ENCODE results near the gene CASP6.
"Not testable (repeated sequence)": the region's sequence is repeated elsewhere in the genome, so short reads cannot be mapped to it uniquely, and the experiment has no call there.

The CASP6 gene

DNA sequence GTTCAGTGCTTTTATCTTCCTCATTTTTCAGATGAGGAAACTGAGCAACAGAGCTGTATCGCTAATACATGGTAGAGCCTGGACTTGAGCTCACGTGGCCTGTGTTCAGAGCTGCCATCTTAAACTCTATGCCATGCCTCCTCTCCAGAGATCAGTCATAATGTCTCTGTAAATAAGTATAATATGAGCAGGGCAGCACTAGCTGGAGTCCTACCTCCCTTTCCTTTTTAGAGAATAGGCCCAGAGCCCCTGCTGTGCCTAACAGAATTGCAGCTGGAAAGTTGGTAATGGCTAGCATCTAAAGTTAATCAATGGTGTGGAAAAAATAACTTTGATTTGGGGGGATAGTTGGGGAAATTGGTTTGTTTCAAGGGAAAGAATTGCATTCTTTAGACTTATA lies 20.4 kb downstream of the CASP6 start:
- no peak overlapping the region for H2AK5ac ChIP-seq (ENCODE audit: low read length)
- no peak overlapping the region for H3K27ac ChIP-seq (ENCODE audit: low read depth, low read length)
- no CpG with 5 or more reads among the region's 2 CpGs for WGBS (ENCODE audit: extremely low coverage, insufficient coverage, insufficient read length)
- no peak overlapping the region for H3K4me2 ChIP-seq (ENCODE audit: low read length)
- no peak overlapping the region for H3K23ac ChIP-seq (ENCODE audit: low read length)
- H3K9me3 ChIP-seq (ENCODE audit: insufficient read depth, low read depth, low read length), result peaks cover 14% of the 10 kb centered on the region
- H3K36me3 ChIP-seq (ENCODE audit: control insufficient read depth in 1 of 2, insufficient read depth in 2 of 2, low read length in 2 of 2), result peaks cover 2 to 8% of the 10 kb centered on the region in 2 experiments
- H3K4me1 ChIP-seq (ENCODE audit: control insufficient read depth in 1 of 2, insufficient read depth in 2 of 2, low read length in 2 of 2), result no peaks in the 10 kb centered on the region
- no peak overlapping the region for H4K8ac ChIP-seq (ENCODE audit: low read depth, low read length)
- no peaks in the 10 kb centered on the region for H3K27me3 ChIP-seq (ENCODE audit: insufficient read depth, low read length)
- no peak overlapping the region for H3K9ac ChIP-seq (ENCODE audit: low read length)
- no peak overlapping the region for H2BK12ac ChIP-seq (ENCODE audit: low read length)
- DNase-seq, result no peak
- no peak overlapping the region for H4K12ac ChIP-seq (ENCODE audit: low read depth, low read length)
- no peak overlapping the region for H4K91ac ChIP-seq (ENCODE audit: low read depth, low read length)
- H2BK120ac ChIP-seq (ENCODE audit: insufficient read depth, low read length, poor library complexity), result no peak overlapping the region
- no peak overlapping the region for H3K4me3 ChIP-seq (ENCODE audit: low read depth, low read length)
- H3K14ac ChIP-seq (ENCODE audit: low read length), result no peak overlapping the region
- no peak overlapping the region for H3K4ac ChIP-seq (ENCODE audit: low read depth, low read length)
- no peaks in the 10 kb centered on the region for H3K79me2 ChIP-seq (ENCODE audit: control insufficient read depth, insufficient read depth, low read length, poor library complexity)
- H3K79me1 ChIP-seq (ENCODE audit: low read length), result no peaks in the 10 kb centered on the region
- H2BK5ac ChIP-seq (ENCODE audit: low read depth, low read length, poor library complexity), result no peak overlapping the region
- H3K18ac ChIP-seq (ENCODE audit: low read length), result no peak overlapping the region
- H2AFZ ChIP-seq (ENCODE audit: insufficient read depth, low read length, poor library complexity), result no peak overlapping the region

DNA sequence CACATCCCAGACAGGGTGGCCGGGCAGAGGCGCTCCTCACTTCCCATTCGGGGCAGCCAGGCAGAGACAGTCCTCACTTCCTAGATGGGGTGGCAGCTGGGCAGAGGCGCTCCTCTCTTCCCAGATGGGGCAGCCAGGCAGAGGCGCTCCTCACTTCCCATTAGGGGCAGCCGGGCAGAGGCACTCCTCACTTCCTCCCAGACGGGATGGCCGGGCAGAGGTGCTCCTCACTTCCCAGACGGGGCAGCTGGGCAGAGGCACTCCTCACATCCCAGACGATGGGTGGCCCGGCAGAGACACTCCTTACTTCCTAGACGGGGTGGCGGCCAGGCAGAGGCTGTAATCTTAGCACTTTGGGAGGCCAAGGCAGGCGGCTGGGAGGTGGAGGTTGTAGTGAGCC lies 24.3 kb downstream of the CASP6 start:
- H3K79me2 ChIP-seq (ENCODE audit: control insufficient read depth, insufficient read depth, low read length, poor library complexity); H3K14ac ChIP-seq (ENCODE audit: low read length); H2BK5ac ChIP-seq (ENCODE audit: low read depth, low read length, poor library complexity); H3K23ac ChIP-seq (ENCODE audit: low read length); H3K4me1 ChIP-seq (ENCODE audit: control insufficient read depth in 1 of 2, insufficient read depth in 2 of 2, low read length in 2 of 2); H2BK12ac ChIP-seq (ENCODE audit: low read length); H2BK120ac ChIP-seq (ENCODE audit: insufficient read depth, low read length, poor library complexity); H3K9ac ChIP-seq (ENCODE audit: low read length); H4K91ac ChIP-seq (ENCODE audit: low read depth, low read length); H4K12ac ChIP-seq (ENCODE audit: low read depth, low read length); H4K8ac ChIP-seq (ENCODE audit: low read depth, low read length); H3K36me3 ChIP-seq (ENCODE audit: control insufficient read depth in 1 of 2, insufficient read depth in 2 of 2, low read length in 2 of 2); H3K4ac ChIP-seq (ENCODE audit: low read depth, low read length); H3K27me3 ChIP-seq (ENCODE audit: insufficient read depth, low read length); H2AFZ ChIP-seq (ENCODE audit: insufficient read depth, low read length, poor library complexity); H3K18ac ChIP-seq (ENCODE audit: low read length); H3K4me3 ChIP-seq (ENCODE audit: low read depth, low read length); H3K27ac ChIP-seq (ENCODE audit: low read depth, low read length); H2AK5ac ChIP-seq (ENCODE audit: low read length); DNase-seq; H3K4me2 ChIP-seq (ENCODE audit: low read length); H3K79me1 ChIP-seq (ENCODE audit: low read length): not testable (repeated sequence)
- no CpG with 5 or more reads among the region's 14 CpGs for WGBS (ENCODE audit: extremely low coverage, insufficient coverage, insufficient read length)
- peaks cover 14% of the 10 kb centered on the region for H3K9me3 ChIP-seq (ENCODE audit: insufficient read depth, low read depth, low read length)

- H3K23ac ChIP-seq (ENCODE audit: low read length); H2AK5ac ChIP-seq (ENCODE audit: low read length); H3K14ac ChIP-seq (ENCODE audit: low read length); H3K4me2 ChIP-seq (ENCODE audit: low read length); H3K79me1 ChIP-seq (ENCODE audit: low read length); H4K8ac ChIP-seq (ENCODE audit: low read depth, low read length); H3K4ac ChIP-seq (ENCODE audit: low read depth, low read length); H4K12ac ChIP-seq (ENCODE audit: low read depth, low read length); H3K4me3 ChIP-seq (ENCODE audit: low read depth, low read length); H2BK12ac ChIP-seq (ENCODE audit: low read length); H2AFZ ChIP-seq (ENCODE audit: insufficient read depth, low read length, poor library complexity); H2BK5ac ChIP-seq (ENCODE audit: low read depth, low read length, poor library complexity); H3K18ac ChIP-seq (ENCODE audit: low read length); DNase-seq; H3K79me2 ChIP-seq (ENCODE audit: control insufficient read depth, insufficient read depth, low read length, poor library complexity); H4K91ac ChIP-seq (ENCODE audit: low read depth, low read length); H3K4me1 ChIP-seq (ENCODE audit: control insufficient read depth in 1 of 2, insufficient read depth in 2 of 2, low read length in 2 of 2); H3K9ac ChIP-seq (ENCODE audit: low read length); H2BK120ac ChIP-seq (ENCODE audit: insufficient read depth, low read length, poor library complexity); H3K27me3 ChIP-seq (ENCODE audit: insufficient read depth, low read length); H3K27ac ChIP-seq (ENCODE audit: low read depth, low read length); H3K36me3 ChIP-seq (ENCODE audit: control insufficient read depth in 1 of 2, insufficient read depth in 2 of 2, low read length in 2 of 2): not testable (repeated sequence)
- no CpG with 5 or more reads among the region's 28 CpGs for WGBS (ENCODE audit: extremely low coverage, insufficient coverage, insufficient read length)
- peaks cover 14% of the 10 kb centered on the region for H3K9me3 ChIP-seq (ENCODE audit: insufficient read depth, low read depth, low read length)
Observed at GRCh38 chr4:109678472-109678871, 24.8 kb downstream of the CASP6 start.

GRCh38 chr4:109676886-109677285 lies 26.4 kb downstream of the CASP6 start:
- Histone ChIP-seq H3K79me2 (ENCODE audit: control insufficient read depth, insufficient read depth, low read length, poor library complexity) (no peaks in the 10 kb centered on the region), H3K9ac (ENCODE audit: low read length) (no peak overlapping the region), H3K18ac (ENCODE audit: low read length) (no peak overlapping the region), H3K4me3 (ENCODE audit: low read depth, low read length) (no peak overlapping the region), H2AK5ac (ENCODE audit: low read length) (no peak overlapping the region), H3K9me3 (ENCODE audit: insufficient read depth, low read depth, low read length) (peaks cover 14% of the 10 kb centered on the region), H4K91ac (ENCODE audit: low read depth, low read length) (no peak overlapping the region), H2BK5ac (ENCODE audit: low read depth, low read length, poor library complexity) (no peak overlapping the region), H3K4me1 (ENCODE audit: control insufficient read depth in 1 of 2, insufficient read depth in 2 of 2, low read length in 2 of 2) (no peaks in the 10 kb centered on the region), H4K12ac (ENCODE audit: low read depth, low read length) (no peak overlapping the region), H3K14ac (ENCODE audit: low read length) (no peak overlapping the region), H2BK120ac (ENCODE audit: insufficient read depth, low read length, poor library complexity) (no peak overlapping the region), H3K4me2 (ENCODE audit: low read length) (no peak overlapping the region), H3K4ac (ENCODE audit: low read depth, low read length) (no peak overlapping the region), H3K36me3 (ENCODE audit: control insufficient read depth in 1 of 2, insufficient read depth in 2 of 2, low read length in 2 of 2) (peaks cover 2 to 7% of the 10 kb centered on the region in 2 experiments), H3K79me1 (ENCODE audit: low read length) (no peaks in the 10 kb centered on the region), H3K27ac (ENCODE audit: low read depth, low read length) (no peak overlapping the region), H2AFZ (ENCODE audit: insufficient read depth, low read length, poor library complexity) (no peak overlapping the region), H3K27me3 (ENCODE audit: insufficient read depth, low read length) (no peaks in the 10 kb centered on the region), H2BK12ac (ENCODE audit: low read length) (no peak overlapping the region), H4K8ac (ENCODE audit: low read depth, low read length) (no peak overlapping the region), H3K23ac (ENCODE audit: low read length) (no peak overlapping the region)
- WGBS (ENCODE audit: extremely low coverage, insufficient coverage, insufficient read length), result no CpG with 5 or more reads among the region's 1 CpG
- DNase-seq, result peak in 1 of 2 donors; percentile 2
